CD8-positive, alpha-beta memory T cell (primary cell): ENCODE results near the gene CTRL. TPM values are rescaled to one million over a fixed set of nuclear protein-coding genes. Genes with fewer than 3 reads are reported as not detected.
A peak's percentile ranks its signal among the peaks of the same experiment; 100 is the strongest.

ENCODE experiments used
- CTCF ChIA-PET: fragments of 350-600 bp; sonication (Branson Sonifier 250); formaldehyde crosslinking; loops from one replicate; lab custom pipeline; 2021; ENCODE audit warnings: antibody characterized with exemption; lab: Charles Lee
- POLR2A ChIA-PET: fragments of 350-600 bp; sonication (Branson Sonifier 250); formaldehyde crosslinking; loops from one replicate; lab custom pipeline; 2021; ENCODE audit warnings: antibody characterized with exemption; lab: Charles Lee
- DNase-seq, 5 donors: peaks; one replicate each; pipeline versions ENCODE4 v3.0.0 to v3.0.0-alpha.2; 2020 to 2022; ENCODE audit warnings: mixed read lengths in 1 of 5
- H3K27ac ChIP-seq: one replicate; pipeline ENCODE4 v1.7.0; 2013; ENCODE audit warnings: low read depth, mild to moderate bottlenecking, low read length, moderate library complexity
- H3K27me3 ChIP-seq: 2 replicates; pipeline ENCODE4 v1.7.0; 2013; ENCODE audit warnings: low read length, mild to moderate bottlenecking; ENCODE audit not compliant: insufficient read depth, poor library complexity, severe bottlenecking
- H3K36me3 ChIP-seq: 2 replicates; pipeline ENCODE4 v1.7.0; 2013; ENCODE audit warnings: mild to moderate bottlenecking, low read length, moderate library complexity; ENCODE audit not compliant: insufficient read depth
- H3K4me1 ChIP-seq: 2 replicates; pipeline ENCODE4 v1.7.0; 2013; ENCODE audit warnings: mild to moderate bottlenecking, low read length, moderate library complexity; ENCODE audit not compliant: insufficient read depth
- H3K4me3 ChIP-seq: 2 replicates; pipeline ENCODE4 v1.7.0; 2013; ENCODE audit warnings: mild to moderate bottlenecking, low read length
- H3K9me3 ChIP-seq: 2 replicates; pipeline ENCODE4 v1.7.0; 2013; ENCODE audit warnings: mild to moderate bottlenecking, low read length
- H3K27ac Mint-ChIP-seq, 8 donors: one replicate each; pipeline ENCODE4 v1.8.0; 2020 to 2021; ENCODE audit warnings: mixed read lengths in 8 of 8, mild to moderate bottlenecking in 6 of 8, inconsistent platforms in 3 of 8, moderate library complexity in 3 of 8
- H3K27me3 Mint-ChIP-seq, 2 donors: one replicate each; pipeline ENCODE4 v1.8.0; 2020 to 2021; ENCODE audit warnings: mixed read lengths in 2 of 2, mild to moderate bottlenecking in 1 of 2, moderate library complexity in 1 of 2
- H3K36me3 Mint-ChIP-seq, 3 donors: one replicate each; pipeline ENCODE4 v1.8.0; 2020 to 2021; ENCODE audit warnings: mixed read lengths in 3 of 3, inconsistent platforms in 1 of 3, mild to moderate bottlenecking in 1 of 3
- H3K4me1 Mint-ChIP-seq, 3 donors: one replicate each; pipeline ENCODE4 v1.8.0; 2020 to 2021; ENCODE audit warnings: mixed read lengths in 3 of 3, inconsistent platforms in 1 of 3, mild to moderate bottlenecking in 1 of 3
- H3K4me3 Mint-ChIP-seq, 7 donors: one replicate each; pipeline ENCODE4 v1.8.0; 2020 to 2021; ENCODE audit warnings: mixed read lengths in 7 of 7, mild to moderate bottlenecking in 6 of 7, moderate library complexity in 4 of 7, inconsistent platforms in 2 of 7
- H3K9me3 Mint-ChIP-seq, 5 donors: one replicate each; pipeline ENCODE4 v1.8.0; 2020 to 2022; ENCODE audit warnings: mixed read lengths in 5 of 5, mild to moderate bottlenecking in 3 of 5, moderate library complexity in 2 of 5, inconsistent platforms in 1 of 5
- polyA plus RNA-seq: library from polyadenylated mRNA; unstranded; fragments of 300-500 nt; fragmentation: Illumina TruSeq; gene quantifications from one replicate; pipeline ENCODE4 v1.2.3, GENCODE V29; 2021
- total RNA-seq, 2 experiments: library from RNA; stranded (reverse); gene quantifications; one replicate each; pipeline ENCODE4 v1.2.3, GENCODE V29; 2021

Gene CTRL
- total and polyA plus RNA-seq, 3 experiments from 2014 or later: 1.5 to 4.9 (median 4.1) TPM

GRCh38 chr16:67932462-67932840 lies 789 bp upstream of the CTRL start:
- peaks cover 23% of the 10 kb centered on the region for H3K4me1 ChIP-seq
- H3K4me3 ChIP-seq: no peak overlapping the region
- CTCF ChIA-PET: interaction anchor here (1.0 to 3.3 kb wide), 4 partner anchors 10 to 412 kb away, joined by 3 to 17 read pairs (median 8); no protein-coding TSS in a partner anchor
- H3K4me1 Mint-ChIP-seq: peaks cover 24 to 46% (median 27%) of the 10 kb centered on the region in 3 donors
- no peaks in the 10 kb centered on the region for H3K9me3 ChIP-seq
- DNase-seq: no peak
- no peak overlapping the region for H3K27ac ChIP-seq
- H3K36me3 Mint-ChIP-seq: peaks cover 0 to 75% (median 4%) of the 10 kb centered on the region in 3 donors
- H3K9me3 Mint-ChIP-seq: no peaks in the 10 kb centered on the region
- peaks cover 32% of the 10 kb centered on the region for H3K36me3 ChIP-seq
- POLR2A ChIA-PET: no interaction called here
- no peak overlapping the region for H3K4me3 Mint-ChIP-seq
- peaks cover 0 to 3% of the 10 kb centered on the region in 2 donors for H3K27me3 Mint-ChIP-seq
- no peaks in the 10 kb centered on the region for H3K27me3 ChIP-seq
- H3K27ac Mint-ChIP-seq: peak overlapping the region in 2 of 8 donors; percentile 60 to 80

GRCh38 chr16:67930678-67931211 lies 917 bp downstream of the CTRL start:
- DNase-seq: no peak

GRCh38 chr16:67930191-67930590 lies 1.5 kb downstream of the CTRL start:
- Histone ChIP-seq H3K27ac (no peak overlapping the region), H3K36me3 (peaks cover 30% of the 10 kb centered on the region), H3K27me3 (no peaks in the 10 kb centered on the region), H3K9me3 (no peaks in the 10 kb centered on the region), H3K4me1 (peaks cover 13% of the 10 kb centered on the region), H3K4me3 (no peak overlapping the region)
- Mint-ChIP-seq H3K27me3 (no peaks in the 10 kb centered on the region), H3K36me3 (peaks cover 0 to 68% (median 2%) of the 10 kb centered on the region in 3 donors), H3K27ac (peak overlapping the region in 1 of 8 donors; percentile 60), H3K4me1 (peaks cover 12 to 35% (median 12%) of the 10 kb centered on the region in 3 donors), H3K9me3 (no peaks in the 10 kb centered on the region), H3K4me3 (no peak overlapping the region)
- POLR2A ChIA-PET: no interaction called here
- no peak for DNase-seq
- CTCF ChIA-PET: interaction anchor here (2.0 to 3.3 kb wide), 6 partner anchors 11 to 409 kb away, joined by 13 to 21 read pairs (median 16); partner anchors contain the start of genes LCAT and NRN1L

More at GRCh38 chr16:67930678-67931211, 917 bp downstream of the CTRL start:
- ChIA-PET CTCF (interaction anchor here (2.9 to 3.3 kb wide), 2 partner anchors 48 to 114 kb away, joined by 13 to 17 read pairs; no protein-coding TSS in a partner anchor), POLR2A (no interaction called here)
- Mint-ChIP-seq H3K4me3 (no peak overlapping the region), H3K27ac (peak overlapping the region in 1 of 8 donors; percentile 19), H3K36me3 (peaks cover 0 to 73% (median 4%) of the 10 kb centered on the region in 3 donors), H3K9me3 (no peaks in the 10 kb centered on the region), H3K27me3 (peaks cover 0 to 1% of the 10 kb centered on the region in 2 donors), H3K4me1 (peaks cover 16 to 40% (median 17%) of the 10 kb centered on the region in 3 donors)
- H3K4me3 ChIP-seq: no peak overlapping the region
- no peak overlapping the region for H3K27ac ChIP-seq
- peaks cover 32% of the 10 kb centered on the region for H3K36me3 ChIP-seq
- H3K27me3 ChIP-seq: no peaks in the 10 kb centered on the region
- H3K4me1 ChIP-seq: peaks cover 16% of the 10 kb centered on the region
- no peaks in the 10 kb centered on the region for H3K9me3 ChIP-seq

GRCh38 chr16:67928561-67929364 lies 2.9 kb downstream of the CTRL start:
- CTCF ChIA-PET: interaction anchor here (1.0 to 3.3 kb wide), 8 partner anchors 9 to 408 kb away, joined by 3 to 21 read pairs (median 10); partner anchors contain the start of genes LCAT and NRN1L
- Mint-ChIP-seq H3K27ac (peak overlapping the region in 4 of 8 donors; percentile 7 to 79 (median 62)), H3K27me3 (no peaks in the 10 kb centered on the region), H3K4me3 (no peak overlapping the region), H3K9me3 (no peaks in the 10 kb centered on the region), H3K4me1 (peaks cover 0 to 21% (median 4%) of the 10 kb centered on the region in 3 donors), H3K36me3 (peaks cover 0 to 59% (median 1%) of the 10 kb centered on the region in 3 donors)
- no peak overlapping the region for H3K4me3 ChIP-seq
- peak; percentile 59 to 81 (median 60) for DNase-seq
- no peak overlapping the region for H3K27ac ChIP-seq
- H3K4me1 ChIP-seq: no peaks in the 10 kb centered on the region
- POLR2A ChIA-PET: no interaction called here
- H3K9me3 ChIP-seq: no peaks in the 10 kb centered on the region
- H3K27me3 ChIP-seq: no peaks in the 10 kb centered on the region
- peaks cover 16% of the 10 kb centered on the region for H3K36me3 ChIP-seq

- DNase-seq: no peak
- H3K27me3 Mint-ChIP-seq: no peaks in the 10 kb centered on the region
- Histone ChIP-seq H3K27ac (no peak overlapping the region), H3K27me3 (no peaks in the 10 kb centered on the region), H3K4me3 (no peak overlapping the region), H3K4me1 (no peaks in the 10 kb centered on the region), H3K9me3 (no peaks in the 10 kb centered on the region), H3K36me3 (peaks cover 13% of the 10 kb centered on the region)
- peaks cover 0 to 19% (median 2%) of the 10 kb centered on the region in 3 donors for H3K4me1 Mint-ChIP-seq
- H3K4me3 Mint-ChIP-seq: no peak overlapping the region
- POLR2A ChIA-PET: no interaction called here
- H3K27ac Mint-ChIP-seq: peak overlapping the region in 4 of 8 donors; percentile 51 to 79 (median 66)
- CTCF ChIA-PET: interaction anchor here (1.2 to 3.3 kb wide), 7 partner anchors 13 to 407 kb away, joined by 3 to 21 read pairs (median 13); partner anchors contain the start of genes LCAT and NRN1L
- H3K9me3 Mint-ChIP-seq: no peaks in the 10 kb centered on the region
- H3K36me3 Mint-ChIP-seq: peaks cover 0 to 59% (median 1%) of the 10 kb centered on the region in 3 donors
These were observed 3.5 kb downstream of the CTRL start for GRCh38 chr16:67928147-67928546.

- H3K36me3 Mint-ChIP-seq: peaks cover 0 to 62% (median 0%) of the 10 kb centered on the region in 3 donors
These were observed 4.3 kb downstream of the CTRL start for GRCh38 chr16:67927131-67927941.

GRCh38 chr16:67926181-67926750 lies 5.4 kb downstream of the CTRL start:
- Mint-ChIP-seq H3K27ac (peak overlapping the region in 6 of 8 donors; percentile 10 to 80 (median 78)), H3K9me3 (no peaks in the 10 kb centered on the region), H3K27me3 (no peaks in the 10 kb centered on the region), H3K4me3 (no peak overlapping the region), H3K36me3 (peaks cover 0 to 60% (median 2%) of the 10 kb centered on the region in 3 donors), H3K4me1 (peaks cover 0 to 14% (median 2%) of the 10 kb centered on the region in 3 donors)
- no peak overlapping the region for H3K27ac ChIP-seq
- H3K27me3 ChIP-seq: no peaks in the 10 kb centered on the region
- no peak overlapping the region for H3K4me3 ChIP-seq
- ChIA-PET CTCF (interaction anchor here (1.4 to 3.5 kb wide), 3 partner anchors 42 to 405 kb away, joined by 5 to 18 read pairs (median 12); partner anchors contain the start of gene NRN1L), POLR2A (no interaction called here)
- H3K4me1 ChIP-seq: no peaks in the 10 kb centered on the region
- no peaks in the 10 kb centered on the region for H3K9me3 ChIP-seq
- no peak for DNase-seq
- peaks cover 13% of the 10 kb centered on the region for H3K36me3 ChIP-seq

More at GRCh38 chr16:67927131-67927941, 4.3 kb downstream of the CTRL start:
- Mint-ChIP-seq H3K4me3 (no peak overlapping the region), H3K27me3 (no peaks in the 10 kb centered on the region), H3K27ac (peak overlapping the region in 1 of 8 donors; percentile 68), H3K9me3 (no peaks in the 10 kb centered on the region), H3K4me1 (peaks cover 0 to 17% (median 2%) of the 10 kb centered on the region in 3 donors)
- DNase-seq: no peak
- H3K4me3 ChIP-seq: no peak overlapping the region
- H3K4me1 ChIP-seq: no peaks in the 10 kb centered on the region
- H3K27ac ChIP-seq: no peak overlapping the region
- H3K36me3 ChIP-seq: peaks cover 13% of the 10 kb centered on the region
- CTCF ChIA-PET: interaction anchor here (1.3 to 3.3 kb wide), 3 partner anchors 14 to 406 kb away, joined by 3 to 21 read pairs (median 16); partner anchors contain the start of gene LCAT
- H3K9me3 ChIP-seq: no peaks in the 10 kb centered on the region
- H3K27me3 ChIP-seq: no peaks in the 10 kb centered on the region
- POLR2A ChIA-PET: no interaction called here
